HCT116 (cell line): Measurements from ENCODE around the gene LTB4R2.

Experiments
- CBX3 ChIP-seq: IDR thresholded peaks from 2 replicates; pipeline ENCODE4 v1.6.1; 2012; ENCODE audit warnings: low read depth
- CTCF ChIP-seq, 3 experiments: fragments of 200-600 bp in 1 of 3; sonication (generic) in 1 of 3; IDR thresholded peaks in 2 of 3; conservative IDR thresholded peaks in 1 of 3; 2 replicates each; pipeline ENCODE4 v1.5.1; 2012 to 2017; ENCODE audit warnings: low read depth in 2 of 3, low read length in 2 of 3, antibody characterized with exemption in 1 of 3, borderline replicate concordance in 1 of 3, control low read depth in 1 of 3, mild to moderate bottlenecking in 1 of 3, mixed read lengths in 1 of 3, mixed run types in 1 of 3, moderate library complexity in 1 of 3; ENCODE audit not compliant: insufficient read depth in 1 of 3
- EGR1 ChIP-seq: IDR thresholded peaks from 2 replicates; pipeline ENCODE4 v1.6.1; 2012; ENCODE audit warnings: low read depth
- EZH2 ChIP-seq: fragments of 200-600 bp; sonication (generic); IDR thresholded peaks from 2 replicates; pipeline ENCODE4 v1.6.1; 2017; ENCODE audit warnings: antibody characterized with exemption, mixed run types
- FOSL1 ChIP-seq: IDR thresholded peaks from 2 replicates; pipeline ENCODE4 v1.6.1; 2012; ENCODE audit warnings: low read depth
- MAX ChIP-seq: IDR thresholded peaks from 2 replicates; pipeline ENCODE4 v1.6.1; 2012
- POLR2A ChIP-seq: IDR thresholded peaks from 2 replicates; pipeline ENCODE4 v1.7.0; 2011; ENCODE audit warnings: borderline replicate concordance; ENCODE audit not compliant: insufficient read depth, insufficient read length; ENCODE audit errors: extremely low read depth
- POLR2AphosphoS5 ChIP-seq: IDR thresholded peaks from 2 replicates; pipeline ENCODE4 v1.6.1; 2011; ENCODE audit warnings: mild to moderate bottlenecking, low read depth, low read length, moderate library complexity
- SIN3A ChIP-seq: IDR thresholded peaks from 2 replicates; pipeline ENCODE4 v1.6.1; 2012; ENCODE audit warnings: low read depth
- YY1 ChIP-seq: IDR thresholded peaks from 2 replicates; pipeline ENCODE4 v1.6.1; 2011; ENCODE audit warnings: low read length, low read depth, moderate library complexity, mild to moderate bottlenecking; ENCODE audit not compliant: insufficient replicate concordance; ENCODE audit errors: extremely low read depth
- ZBTB33 ChIP-seq: IDR thresholded peaks from 2 replicates; pipeline ENCODE4 v1.6.1; 2011; ENCODE audit warnings: mild to moderate bottlenecking, low read length, moderate library complexity; ENCODE audit not compliant: insufficient replicate concordance; ENCODE audit errors: extremely low read depth
- ZFX ChIP-seq: fragments of 450-650 bp; IDR thresholded peaks from 2 replicates; pipeline ENCODE4 v1.6.1; 2017
- ZNF274 ChIP-seq: fragments of 200-500 bp; sonication (Bioruptor generic); IDR thresholded peaks from 2 replicates; pipeline ENCODE4 v1.6.1; 2014; ENCODE audit warnings: mild to moderate bottlenecking, low read depth, low read length, inconsistent platforms
- TF ChIP-seq, protein P1 (sequence below): IDR thresholded peaks from 2 replicates; pipeline ENCODE4 v1.6.1; 2012; ENCODE audit warnings: low read depth

GRCh38 chr14:24321212-24321975 is 11.5 kb downstream of the LTB4R2 start:
- no peak for TF ChIP-seq CTCF (IDR thresholded peaks at IDR 0.05 in 2 of 3, conservative IDR thresholded peaks at IDR 0.05 in 1 of 3; ENCODE audit: borderline replicate concordance in 1 of 3, insufficient read depth in 1 of 3, low read depth in 2 of 3, low read length in 2 of 3)
- no peak for TF ChIP-seq POLR2AphosphoS5
- TF ChIP-seq ZNF274, result no peak
- TF ChIP-seq MAX, result no peak
- no peak for TF ChIP-seq EZH2
- TF ChIP-seq, protein P1, sequence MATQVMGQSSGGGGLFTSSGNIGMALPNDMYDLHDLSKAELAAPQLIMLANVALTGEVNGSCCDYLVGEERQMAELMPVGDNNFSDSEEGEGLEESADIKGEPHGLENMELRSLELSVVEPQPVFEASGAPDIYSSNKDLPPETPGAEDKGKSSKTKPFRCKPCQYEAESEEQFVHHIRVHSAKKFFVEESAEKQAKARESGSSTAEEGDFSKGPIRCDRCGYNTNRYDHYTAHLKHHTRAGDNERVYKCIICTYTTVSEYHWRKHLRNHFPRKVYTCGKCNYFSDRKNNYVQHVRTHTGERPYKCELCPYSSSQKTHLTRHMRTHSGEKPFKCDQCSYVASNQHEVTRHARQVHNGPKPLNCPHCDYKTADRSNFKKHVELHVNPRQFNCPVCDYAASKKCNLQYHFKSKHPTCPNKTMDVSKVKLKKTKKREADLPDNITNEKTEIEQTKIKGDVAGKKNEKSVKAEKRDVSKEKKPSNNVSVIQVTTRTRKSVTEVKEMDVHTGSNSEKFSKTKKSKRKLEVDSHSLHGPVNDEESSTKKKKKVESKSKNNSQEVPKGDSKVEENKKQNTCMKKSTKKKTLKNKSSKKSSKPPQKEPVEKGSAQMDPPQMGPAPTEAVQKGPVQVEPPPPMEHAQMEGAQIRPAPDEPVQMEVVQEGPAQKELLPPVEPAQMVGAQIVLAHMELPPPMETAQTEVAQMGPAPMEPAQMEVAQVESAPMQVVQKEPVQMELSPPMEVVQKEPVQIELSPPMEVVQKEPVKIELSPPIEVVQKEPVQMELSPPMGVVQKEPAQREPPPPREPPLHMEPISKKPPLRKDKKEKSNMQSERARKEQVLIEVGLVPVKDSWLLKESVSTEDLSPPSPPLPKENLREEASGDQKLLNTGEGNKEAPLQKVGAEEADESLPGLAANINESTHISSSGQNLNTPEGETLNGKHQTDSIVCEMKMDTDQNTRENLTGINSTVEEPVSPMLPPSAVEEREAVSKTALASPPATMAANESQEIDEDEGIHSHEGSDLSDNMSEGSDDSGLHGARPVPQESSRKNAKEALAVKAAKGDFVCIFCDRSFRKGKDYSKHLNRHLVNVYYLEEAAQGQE, result no peak
- TF ChIP-seq YY1, result no peak
- TF ChIP-seq SIN3A, result no peak
- no peak for TF ChIP-seq POLR2A
- TF ChIP-seq ZBTB33, result no peak
- no peak for TF ChIP-seq FOSL1
- no peak for TF ChIP-seq ZFX
- no peak for TF ChIP-seq EGR1
- no peak for TF ChIP-seq CBX3
